NCI-H128 (cell line): Measurements from ENCODE around the gene CFAP73.

Experiments
- DNase-seq: peaks from one replicate; lab custom pipeline; 2025; ENCODE audit not compliant: unreplicated experiment; lab: John Stamatoyannopoulos, UW

Gene CFAP73

GRCh38 chr12:113163030-113163360 lies 13.5 kb downstream of the CFAP73 start:
- DNase-seq, result no peak

GRCh38 chr12:113164014-113164413 lies 14.5 kb downstream of the CFAP73 start:
- DNase-seq, result no peak

- DNase-seq, result no peak
Measured at GRCh38 chr12:113165521-113166450, 16.3 kb downstream of the CFAP73 start.

- DNase-seq, result no peak
Measured at GRCh38 chr12:113167868-113168267, 18.3 kb downstream of the CFAP73 start.

- DNase-seq, result no peak
Measured at GRCh38 chr12:113169697-113170096, 20.2 kb downstream of the CFAP73 start.

- no peak for DNase-seq
Measured at GRCh38 chr12:113170457-113170856, 20.9 kb downstream of the CFAP73 start.

- no peak for DNase-seq
Measured at GRCh38 chr12:113170926-113171325, 21.4 kb downstream of the CFAP73 start.

GRCh38 chr12:113171543-113171942 lies 22.0 kb downstream of the CFAP73 start:
- no peak for DNase-seq

GRCh38 chr12:113172185-113172584 lies 22.7 kb downstream of the CFAP73 start:
- DNase-seq, result no peak

GRCh38 chr12:113173081-113173698 lies 23.7 kb downstream of the CFAP73 start:
- no peak for DNase-seq

GRCh38 chr12:113174461-113175384 lies 25.2 kb downstream of the CFAP73 start:
- DNase-seq, result no peak

GRCh38 chr12:113179023-113179422 lies 29.5 kb downstream of the CFAP73 start:
- no peak for DNase-seq

GRCh38 chr12:113180333-113180732 lies 30.8 kb downstream of the CFAP73 start:
- DNase-seq, result no peak

- no peak for DNase-seq
Measured at GRCh38 chr12:113181975-113182374, 32.5 kb downstream of the CFAP73 start.

GRCh38 chr12:113183030-113183589 lies 33.6 kb downstream of the CFAP73 start:
- no peak for DNase-seq

GRCh38 chr12:113184098-113184899 lies 34.8 kb downstream of the CFAP73 start:
- DNase-seq, result no peak

- peak; percentile 49 for DNase-seq
Measured at GRCh38 chr12:113184900-113185179, 35.3 kb downstream of the CFAP73 start.

GRCh38 chr12:113185180-113186032 lies 35.9 kb downstream of the CFAP73 start, which contains the start of the genes DDX54 and RITA1:
Gene DDX54 (minus strand): TSS chr12:113185478. CDS start chr12:113185451, 27 bp downstream.
Gene RITA1 (plus strand): TSS chr12:113185721. CDS start chr12:113186747, 1,026 bp downstream.
- peak; percentile 47 for DNase-seq

- no peak for DNase-seq
Measured at GRCh38 chr12:113186033-113186365, 36.5 kb downstream of the CFAP73 start.
